Neural cell (in vitro differentiated cells): ENCODE data around the gene GRIK3. TPM values are rescaled to one million over a fixed set of nuclear protein-coding genes. Genes with fewer than 3 reads are reported as not detected.

ENCODE experiments used
- H2AFZ ChIP-seq: fragments of 200-600, 300-800 bp; sonication (generic), shearing (Covaris generic); 2 replicates; pipeline ENCODE4 v1.6.0; 2014; ENCODE audit warnings: low read depth, mild to moderate bottlenecking, antibody characterized with exemption, low read length, moderate library complexity
- H3F3A ChIP-seq: fragments of 200-600 bp; shearing (Covaris generic); 2 replicates; pipeline ENCODE4 v1.6.1; 2016; ENCODE audit warnings: mild to moderate bottlenecking, moderate library complexity, mixed read lengths, antibody characterized with exemption, low read length; ENCODE audit not compliant: insufficient read depth, poor library complexity, severe bottlenecking
- H3K27ac ChIP-seq: fragments of 200-600, 300-800 bp; sonication (generic), shearing (Covaris generic); 2 replicates; pipeline ENCODE4 v1.5.1; 2014; ENCODE audit warnings: mild to moderate bottlenecking, low read length, moderate library complexity
- H3K27me3 ChIP-seq: fragments of 300-800, 200-600 bp; sonication (generic), shearing (Covaris generic); 2 replicates; pipeline ENCODE4 v1.6.0; 2014; ENCODE audit warnings: mild to moderate bottlenecking, low read depth, low read length, moderate library complexity; ENCODE audit not compliant: insufficient read depth
- H3K36me3 ChIP-seq: fragments of 300-800, 200-600 bp; sonication (generic), shearing (Covaris generic); 2 replicates; pipeline ENCODE4 v1.5.1; 2014; ENCODE audit warnings: mild to moderate bottlenecking, antibody characterized with exemption, low read length, moderate library complexity; ENCODE audit not compliant: insufficient read depth
- H3K4me2 ChIP-seq: fragments of 300-800, 200-600 bp; sonication (generic), shearing (Covaris generic); 2 replicates; pipeline ENCODE4 v1.6.0; 2014; ENCODE audit warnings: mild to moderate bottlenecking, low read length
- H3K4me3 ChIP-seq: fragments of 300-800, 200-600 bp; sonication (generic), shearing (Covaris generic); 2 replicates; pipeline ENCODE4 v1.5.1; 2014; ENCODE audit warnings: mild to moderate bottlenecking, low read length, moderate library complexity
- H3K79me2 ChIP-seq: fragments of 200-600 bp; shearing (Covaris generic); replicated peaks from 2 replicates; pipeline ENCODE4 v1.6.0; 2014; ENCODE audit warnings: mild to moderate bottlenecking, low read length, moderate library complexity; ENCODE audit not compliant: insufficient read depth
- H3K9ac ChIP-seq: fragments of 300-800, 200-600 bp; sonication (generic), shearing (Covaris generic); 2 replicates; pipeline ENCODE4 v1.6.1; 2016; ENCODE audit warnings: mild to moderate bottlenecking, low read length, mixed read lengths
- H3K9me2 ChIP-seq: fragments of 200-600 bp; shearing (Covaris generic); 2 replicates; pipeline ENCODE4 v1.6.1; 2016; ENCODE audit warnings: mild to moderate bottlenecking, low read length, mixed read lengths; ENCODE audit not compliant: insufficient read depth
- H3K9me3 ChIP-seq: fragments of 200-600, 300-800 bp; sonication (generic), shearing (Covaris generic); 2 replicates; pipeline ENCODE4 v1.6.1; 2016; ENCODE audit warnings: mild to moderate bottlenecking, mixed run types, low read length, moderate library complexity, mixed read lengths
- H4K20me1 ChIP-seq: fragments of 200-600 bp; shearing (Covaris generic); 2 replicates; pipeline ENCODE4 v1.6.1; 2016; ENCODE audit warnings: mild to moderate bottlenecking, mixed run types; ENCODE audit not compliant: insufficient read depth
- CTCF ChIP-seq: fragments of 450-650 bp; IDR thresholded peaks from 2 replicates; pipeline ENCODE4 v1.5.1; 2014; ENCODE audit warnings: antibody characterized with exemption, mild to moderate bottlenecking, moderate library complexity; ENCODE audit not compliant: poor library complexity, severe bottlenecking
- EP300 ChIP-seq: fragments of 450-650 bp; conservative IDR thresholded peaks from 2 replicates; pipeline ENCODE4 v1.6.1; 2014; ENCODE audit warnings: antibody characterized with exemption, mild to moderate bottlenecking, moderate library complexity; ENCODE audit not compliant: poor library complexity, severe bottlenecking
- EZH2 ChIP-seq: fragments of 200-600, 300-800 bp; shearing (Covaris generic), sonication (generic); IDR thresholded peaks from 2 replicates; pipeline ENCODE4 v1.6.1; 2014; ENCODE audit warnings: antibody characterized with exemption, low read length, borderline replicate concordance, mild to moderate bottlenecking; ENCODE audit not compliant: insufficient read depth, poor library complexity, severe bottlenecking
- MXI1 ChIP-seq: fragments of 450-650 bp; conservative IDR thresholded peaks from 2 replicates; pipeline ENCODE4 v1.6.1; 2014; ENCODE audit warnings: antibody characterized with exemption, mild to moderate bottlenecking; ENCODE audit not compliant: poor library complexity, severe bottlenecking
- POLR2AphosphoS5 ChIP-seq: IDR thresholded peaks from 2 replicates; pipeline ENCODE4 v1.6.1; 2012
- RAD21 ChIP-seq: fragments of 450-650 bp; conservative IDR thresholded peaks from 2 replicates; pipeline ENCODE4 v1.6.1; 2014; ENCODE audit warnings: antibody characterized with exemption, mild to moderate bottlenecking, moderate library complexity
- REST ChIP-seq: IDR thresholded peaks from 2 replicates; pipeline ENCODE4 v1.6.1; 2012; ENCODE audit warnings: borderline replicate concordance
- SMC3 ChIP-seq: fragments of 450-650 bp; conservative IDR thresholded peaks from 2 replicates; pipeline ENCODE4 v1.6.1; 2014; ENCODE audit warnings: antibody characterized with exemption, mild to moderate bottlenecking, moderate library complexity; ENCODE audit not compliant: poor library complexity
- TAF1 ChIP-seq: IDR thresholded peaks from 2 replicates; pipeline ENCODE4 v1.6.1; 2012; ENCODE audit warnings: low read depth
- polyA plus RNA-seq: library from polyadenylated mRNA; depleted of rRNA; stranded (reverse); fragments of >200 nt; gene quantifications from 2 replicates; pipeline ENCODE4 v1.2.3, GENCODE V29; 2014

Gene GRIK3
- polyA plus RNA-seq, 1 donor from 2014 or later, result 5.0 TPM

GRCh38 chr1:36775716-36776115 is 258.6 kb downstream of the GRIK3 start:
- no peaks in the 10 kb centered on the region for H3K79me2 ChIP-seq
- H3F3A ChIP-seq, result no peaks in the 10 kb centered on the region
- H3K9me2 ChIP-seq, result no peaks in the 10 kb centered on the region
- H3K4me2 ChIP-seq, result no peak overlapping the region
- no peaks in the 10 kb centered on the region for H4K20me1 ChIP-seq
- H3K4me3 ChIP-seq, result no peak overlapping the region
- H2AFZ ChIP-seq, result no peak overlapping the region
- TF ChIP-seq RAD21, result no peak
- TF ChIP-seq REST, result no peak
- no peak for TF ChIP-seq EP300
- no peak for TF ChIP-seq SMC3
- no peak for TF ChIP-seq CTCF
- no peak for TF ChIP-seq POLR2AphosphoS5
- TF ChIP-seq EZH2, result no peak
- no peak for TF ChIP-seq MXI1
- TF ChIP-seq TAF1, result no peak
- no peak overlapping the region for H3K27ac ChIP-seq
- H3K9ac ChIP-seq, result no peak overlapping the region
- peaks cover 4% of the 10 kb centered on the region for H3K27me3 ChIP-seq
- H3K36me3 ChIP-seq, result no peaks in the 10 kb centered on the region
- no peaks in the 10 kb centered on the region for H3K9me3 ChIP-seq

- Histone ChIP-seq H3K36me3 (no peaks in the 10 kb centered on the region), H3K9ac (no peak overlapping the region), H3K27me3 (peaks cover 4% of the 10 kb centered on the region), H3K27ac (no peak overlapping the region), H3K9me2 (no peaks in the 10 kb centered on the region), H3K4me3 (no peak overlapping the region), H3F3A (no peaks in the 10 kb centered on the region), H3K4me2 (no peak overlapping the region), H3K79me2 (no peaks in the 10 kb centered on the region), H2AFZ (no peak overlapping the region), H3K9me3 (no peaks in the 10 kb centered on the region), H4K20me1 (no peaks in the 10 kb centered on the region)
- TF ChIP-seq EP300 (no peak), MXI1 (no peak), RAD21 (no peak), TAF1 (no peak), SMC3 (no peak), POLR2AphosphoS5 (no peak), REST (no peak), EZH2 (no peak), CTCF (no peak)
Measured at GRCh38 chr1:36773827-36774541, 260.3 kb downstream of the GRIK3 start.
